GM19240 (cell line): ENCODE results near the gene PFKFB2.
A peak's percentile ranks its signal among the peaks of the same experiment; 100 is the strongest.

Source experiments
- DNase-seq: peaks from one replicate; pipeline ENCODE4 v3.0.0; 2011; ENCODE audit warnings: low spot score; ENCODE audit not compliant: insufficient read length

Gene PFKFB2

GRCh38 chr1:207088701-207089626, 35.9 kb downstream of the PFKFB2 start, which contains the start of gene C4BPB:
Gene C4BPB, plus strand, starts transcription at chr1:207088860. Its CDS starts 672 bp downstream, at chr1:207089532.
- DNase-seq = no peak

GRCh38 chr1:207089627-207090355, 36.7 kb downstream of the PFKFB2 start:
- DNase-seq = no peak

- no peak for DNase-seq
Measured at GRCh38 chr1:207091200-207091908, 38.3 kb downstream of the PFKFB2 start.

GRCh38 chr1:207093944-207094343, 40.9 kb downstream of the PFKFB2 start:
- DNase-seq = no peak

GRCh38 chr1:207097871-207098324, 44.8 kb downstream of the PFKFB2 start:
- peak; percentile 11 for DNase-seq

- no peak for DNase-seq
Measured at GRCh38 chr1:207101720-207102119, 48.6 kb downstream of the PFKFB2 start.

GRCh38 chr1:207102146-207102545, 49.1 kb downstream of the PFKFB2 start:
- no peak for DNase-seq

- no peak for DNase-seq
Measured at GRCh38 chr1:207102659-207103058, 49.6 kb downstream of the PFKFB2 start.

GRCh38 chr1:207103892-207104373, 50.9 kb downstream of the PFKFB2 start, which contains the start of gene C4BPA:
Gene C4BPA, plus strand, starts transcription at chr1:207104233. Its CDS starts 8,793 bp downstream, at chr1:207113026.
- DNase-seq = no peak

GRCh38 chr1:207109004-207109403, 55.9 kb downstream of the PFKFB2 start:
- no peak for DNase-seq

- DNase-seq = no peak
Measured at GRCh38 chr1:207112616-207113296, 59.7 kb downstream of the PFKFB2 start.

GRCh38 chr1:207115269-207115668, 62.2 kb downstream of the PFKFB2 start:
- no peak for DNase-seq

- DNase-seq = no peak
Measured at GRCh38 chr1:207124389-207124788, 71.3 kb downstream of the PFKFB2 start.

GRCh38 chr1:207128336-207128921, 75.4 kb downstream of the PFKFB2 start:
- DNase-seq = no peak

GRCh38 chr1:207129053-207129452, 76.0 kb downstream of the PFKFB2 start:
- DNase-seq = no peak
